Midbrain (tissue), 1 donor: Measurements from ENCODE around the gene ZNF528.

Source experiments
- DNase-seq: peaks from one replicate; lab custom pipeline; 2025; lab: John Stamatoyannopoulos, UW

ZNF528 gene

GRCh38 chr19:52397310-52398080 is at the start of gene ZNF528:
ZNF528 (plus strand) TSS chr19:52397849; CDS start chr19:52402014, 4,165 bp downstream.
- DNase-seq: peak; percentile 95

- DNase-seq: no peak
These were observed 46.1 kb upstream of the ZNF528 start for GRCh38 chr19:52351512-52351911.

DNA sequence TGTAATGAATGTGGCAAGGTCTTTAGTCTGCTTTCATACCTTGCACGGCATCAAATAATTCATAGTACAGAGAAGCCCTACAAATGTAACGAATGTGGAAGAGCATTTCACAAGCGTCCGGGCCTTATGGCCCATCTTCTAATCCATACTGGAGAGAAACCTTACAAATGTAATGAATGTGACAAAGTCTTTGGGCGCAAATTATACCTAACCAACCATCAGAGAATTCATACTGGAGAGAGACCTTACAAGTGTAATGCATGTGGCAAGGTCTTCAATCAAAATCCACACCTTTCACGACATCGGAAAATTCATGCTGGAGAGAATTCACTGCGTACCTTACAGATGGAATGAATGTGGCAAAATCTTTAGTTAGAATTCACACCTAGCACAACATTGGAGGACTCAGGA is 31.2 kb upstream of the ZNF528 start:
- DNase-seq: no peak

DNA sequence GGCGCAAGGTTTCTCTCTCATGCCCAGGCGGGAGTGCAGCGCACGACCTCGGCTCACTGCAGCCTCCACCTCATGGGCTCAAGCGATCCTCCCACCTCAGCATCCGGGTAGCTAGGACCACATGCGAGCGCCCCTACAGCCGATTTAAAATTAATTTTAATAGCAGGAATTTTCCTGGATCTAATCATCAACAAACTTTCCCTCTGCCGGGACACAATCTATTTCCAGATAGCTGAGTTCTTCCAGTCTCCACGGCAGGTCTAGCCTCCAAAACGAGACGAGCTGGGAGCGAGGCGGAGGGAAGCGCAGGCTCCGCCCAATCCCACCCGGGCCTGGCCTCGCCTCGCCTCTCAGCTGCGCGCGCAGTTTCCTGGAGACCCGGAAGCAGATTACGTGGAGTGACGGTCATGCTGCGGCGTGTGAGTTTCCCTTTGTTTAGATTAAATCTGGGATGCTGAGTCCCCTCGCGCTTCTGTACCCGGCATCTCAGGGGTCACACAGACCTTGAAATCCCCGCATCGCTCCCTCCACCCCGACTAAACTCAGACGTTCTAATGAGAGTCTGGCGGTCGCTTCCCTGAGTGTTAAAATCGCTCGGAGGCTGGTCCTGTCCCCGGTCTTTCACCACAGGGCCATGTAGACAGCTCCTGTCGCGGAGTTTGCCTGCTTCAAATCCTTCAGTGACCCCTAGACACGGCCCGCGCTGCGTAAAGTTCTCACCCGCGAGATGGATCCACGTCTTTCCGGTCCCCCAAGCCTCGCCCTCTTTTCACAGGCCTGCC is 27.9 kb upstream of the ZNF528 start, which contains the start of gene ZNF880:
ZNF880 (plus strand) TSS at position 365 of the 782 bp plus-strand sequence; CDS start at position 408, 43 bp downstream.
- DNase-seq: peak; percentile 93

DNA sequence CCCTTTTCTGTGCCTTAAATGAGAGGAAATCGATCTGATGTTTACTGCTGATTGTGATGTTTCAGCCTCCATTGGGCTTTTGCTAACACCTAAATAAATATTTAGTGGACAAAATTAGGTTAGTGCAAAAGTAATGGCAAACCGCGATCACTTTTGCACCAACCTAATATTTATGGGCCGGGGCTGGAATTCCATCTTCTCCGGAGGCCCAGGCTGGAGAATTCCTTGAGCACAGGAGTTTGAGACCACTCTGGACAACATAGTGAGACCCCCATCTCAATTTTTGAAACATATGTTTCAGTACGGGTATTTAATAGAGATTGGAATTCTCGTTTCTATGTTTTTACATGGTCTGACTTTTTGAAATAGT is 27.3 kb upstream of the ZNF528 start:
- no peak for DNase-seq

DNA sequence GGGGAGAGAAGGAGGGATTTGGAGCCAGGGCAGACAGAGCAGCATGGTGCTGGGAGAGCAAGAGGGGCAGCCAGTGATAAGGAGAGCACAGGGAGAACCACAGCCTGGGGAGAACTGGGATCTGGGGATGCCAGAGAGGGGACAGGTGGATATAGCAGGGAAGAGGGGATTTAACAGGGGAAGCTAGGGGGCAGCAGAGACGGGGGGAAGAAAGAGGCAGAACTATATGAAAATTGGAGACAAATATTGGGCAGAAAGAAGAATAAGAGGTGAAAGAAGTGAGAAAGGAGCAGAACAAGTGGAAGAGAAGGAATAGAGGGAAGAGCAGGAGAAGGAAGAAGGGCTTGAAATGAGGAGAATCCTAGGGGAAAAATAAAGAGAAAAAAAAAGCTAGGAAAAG is 6.5 kb upstream of the ZNF528 start:
- DNase-seq: no peak

GRCh38 chr19:52398081-52398441 is 412 bp downstream of the ZNF528 start:
- no peak for DNase-seq

DNA sequence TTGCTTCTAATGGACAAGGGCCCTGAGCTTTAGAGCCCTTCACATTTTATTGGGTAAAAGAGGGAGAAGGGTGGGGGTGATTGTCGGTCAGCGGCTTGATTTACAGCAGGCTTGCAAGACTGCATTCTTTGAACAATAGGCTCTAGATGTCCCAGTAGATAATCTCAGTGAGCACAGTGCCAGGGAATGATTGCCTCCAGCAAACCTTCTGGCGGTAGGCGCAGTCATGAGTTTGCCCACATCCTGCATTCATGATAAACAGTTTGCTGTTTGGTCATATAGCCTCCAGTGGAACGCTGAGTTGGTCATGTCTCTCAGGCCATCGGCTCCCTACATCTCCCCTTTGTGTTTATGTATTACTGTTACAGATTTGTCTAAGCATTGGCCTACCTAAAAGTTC is 12.6 kb downstream of the ZNF528 start:
- DNase-seq: no peak

GRCh38 chr19:52415711-52416110 is 18.1 kb downstream of the ZNF528 start:
- DNase-seq: no peak

DNA sequence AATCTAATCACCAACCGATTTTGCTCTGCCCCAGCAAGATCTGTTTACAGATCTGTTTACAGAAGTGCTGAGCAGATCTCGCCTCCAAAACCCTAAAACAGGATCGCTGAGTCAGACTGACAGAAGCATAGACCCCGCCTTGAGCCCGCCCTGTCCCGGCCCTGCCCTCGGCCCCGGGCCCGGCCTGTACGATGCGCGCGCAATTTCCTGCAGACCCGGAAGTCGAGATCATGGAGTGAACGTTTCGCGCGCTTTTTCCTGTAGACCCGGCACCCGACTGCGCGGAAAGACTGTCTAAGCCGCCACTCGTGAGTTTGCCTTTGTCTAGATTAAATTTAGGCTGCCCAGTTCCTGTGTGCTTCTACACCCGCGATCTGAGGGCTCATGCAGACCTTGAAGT is 31.3 kb downstream of the ZNF528 start, which contains the start of gene ZNF534:
ZNF534 (plus strand) TSS at position 212 of the 400 bp plus-strand sequence. CDS start 2,327 bp downstream, outside the sequence.
- no peak for DNase-seq

- no peak for DNase-seq
These were observed 44.5 kb downstream of the ZNF528 start for GRCh38 chr19:52442179-52442578.

DNA sequence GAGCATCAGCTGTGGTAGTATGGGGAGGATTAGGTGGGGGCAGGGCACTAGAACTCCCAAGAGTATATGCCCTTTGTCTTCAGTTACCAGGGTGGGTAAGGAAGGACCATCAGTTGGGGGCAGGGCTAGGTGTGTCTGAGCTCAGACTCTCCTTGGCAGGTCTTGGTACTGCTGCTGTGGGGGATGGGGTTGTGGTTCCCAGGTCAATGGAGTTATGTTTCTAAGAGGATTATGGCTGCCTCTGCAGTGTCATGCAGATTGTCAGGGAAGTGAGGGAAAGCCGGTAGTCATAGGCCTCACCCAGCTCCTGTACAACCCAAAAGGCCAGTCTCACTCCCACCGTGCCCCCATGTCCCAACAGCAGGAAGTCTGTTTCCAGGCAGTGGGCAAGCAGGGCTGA is 46.9 kb downstream of the ZNF528 start:
- no peak for DNase-seq

DNA sequence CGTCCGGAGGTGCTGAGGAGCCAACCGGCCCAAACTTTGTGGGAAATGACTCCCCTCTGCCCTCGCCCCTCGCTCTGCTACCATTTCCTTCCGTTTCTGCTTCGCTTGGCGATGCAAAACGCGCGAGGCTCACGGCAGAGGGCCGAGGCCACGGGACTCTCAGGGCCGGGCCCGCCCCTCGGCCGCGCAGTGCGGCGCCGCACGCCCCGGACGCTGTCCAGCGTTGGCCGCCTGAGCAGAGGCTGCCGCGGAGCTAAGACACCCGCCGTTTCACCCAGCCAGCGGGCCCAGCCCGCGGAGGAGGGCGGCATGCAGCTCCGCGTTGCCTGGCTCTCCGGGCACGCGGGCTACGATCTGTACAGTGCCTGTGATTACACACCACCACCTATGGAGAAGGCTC is 53.6 kb downstream of the ZNF528 start:
- DNase-seq: no peak

- DNase-seq: peak; percentile 75
These were observed 55.9 kb downstream of the ZNF528 start, which contains the start of gene ZNF578 for GRCh38 chr19:52453324-52454094. ZNF578 (plus strand) TSS chr19:52453553; CDS start chr19:52501846, 48,293 bp downstream.

GRCh38 chr19:52464798-52465470 is 67.3 kb downstream of the ZNF528 start:
- no peak for DNase-seq
